MCF 10A (cell line): ENCODE results near the gene RP2. TPM values are rescaled to one million over a fixed set of nuclear protein-coding genes. Genes with fewer than 3 reads are reported as not detected.

Source experiments
- BruUV-seq: library from RNA; stranded (reverse); fragments of 400-500 nt; replicated peaks from 2 replicates; lab custom pipeline; 2021; lab: Mats Ljungman, UMichigan
- CTCF ChIA-PET: fragments of 300-600 bp; sonication (Branson Sonifier 250); formaldehyde crosslinking; extraction: SDS; loops from one replicate; lab custom pipeline; 2021; ENCODE audit warnings: antibody characterized with exemption, inconsistent platforms; lab: Yijun Ruan, JAX
- POLR2A ChIA-PET: fragments of 300-600, 350-650 bp; sonication (Branson Sonifier 250); formaldehyde crosslinking; extraction: SDS; loops from one replicate; lab custom pipeline; 2020; ENCODE audit warnings: antibody characterized with exemption, inconsistent platforms; lab: Yijun Ruan, JAX
- DNase-seq: peaks from one replicate; pipeline ENCODE4 v3.0.0-alpha.2; 2018; ENCODE audit not compliant: unreplicated experiment
- H3K27ac Mint-ChIP-seq: one replicate; pipeline ENCODE4 v1.8.0; 2022; ENCODE audit warnings: mild to moderate bottlenecking, low read depth, mixed read lengths; ENCODE audit not compliant: unreplicated experiment
- H3K27me3 Mint-ChIP-seq: one replicate; pipeline ENCODE4 v1.8.0; 2022; ENCODE audit warnings: mixed read lengths; ENCODE audit not compliant: insufficient read depth, unreplicated experiment
- H3K36me3 Mint-ChIP-seq: one replicate; pipeline ENCODE4 v1.8.0; 2022; ENCODE audit warnings: mild to moderate bottlenecking, moderate library complexity, mixed read lengths; ENCODE audit not compliant: insufficient read depth, unreplicated experiment
- H3K4me1 Mint-ChIP-seq: one replicate; pipeline ENCODE4 v1.8.0; 2022; ENCODE audit warnings: mixed read lengths; ENCODE audit not compliant: insufficient read depth, unreplicated experiment
- H3K4me3 Mint-ChIP-seq: one replicate; pipeline ENCODE4 v1.8.0; 2022; ENCODE audit warnings: mild to moderate bottlenecking, moderate library complexity, mixed read lengths; ENCODE audit not compliant: unreplicated experiment
- H3K9me3 Mint-ChIP-seq: one replicate; pipeline ENCODE4 v1.8.0; 2022; ENCODE audit warnings: mixed read lengths; ENCODE audit not compliant: unreplicated experiment
- intact Hi-C: fragments of 100-400 bp; cut with micrococcal nuclease; formaldehyde crosslinking; loops from 2 replicates; pipeline ENCODE4 v1.14.1; 2022
- total RNA-seq: library from RNA; stranded (reverse); gene quantifications from 2 replicates; pipeline ENCODE4 v1.2.3, GENCODE V29; 2022
- TF ChIP-seq, protein P1 (sequence below): fragments of 200-600 bp; IDR thresholded peaks from one replicate; pipeline ENCODE4 v1.8.0; 2022; ENCODE audit warnings: antibody characterized with exemption, mild to moderate bottlenecking; ENCODE audit not compliant: unreplicated experiment

The RP2 gene
- total RNA-seq, 1 experiment from 2014 or later, result 5.4 TPM

DNA sequence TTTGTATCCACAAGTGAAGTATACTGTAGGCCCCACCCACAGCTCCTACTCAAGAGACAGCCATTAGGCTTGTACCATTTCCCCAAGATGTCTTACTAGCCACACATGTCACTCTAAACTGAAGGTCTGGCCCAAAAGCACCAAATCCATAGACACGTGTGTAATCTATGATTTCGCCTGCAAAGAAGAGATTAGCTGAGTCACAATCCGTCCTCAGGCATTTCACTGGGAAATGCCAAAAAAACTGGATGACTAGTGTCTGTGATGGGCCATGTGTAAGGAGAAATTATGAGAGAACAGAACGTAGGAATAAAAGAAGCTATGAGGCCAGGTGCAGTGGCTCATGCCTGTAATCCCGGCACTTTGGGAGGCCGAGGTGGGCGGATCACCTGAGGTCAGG lies 21.9 kb upstream of the RP2 start:
- no peak overlapping the region for H3K27ac Mint-ChIP-seq
- no peaks in the 10 kb centered on the region for H3K4me1 Mint-ChIP-seq
- H3K4me3 Mint-ChIP-seq, result no peak overlapping the region
- CTCF ChIA-PET, result interaction anchor here (1.0 to 1.1 kb wide), 2 partner anchors 215 to 298 kb away, joined by 4 to 5 read pairs; no protein-coding TSS in a partner anchor
- H3K36me3 Mint-ChIP-seq, result no peaks in the 10 kb centered on the region
- no TSS peak for BruUV-seq
- POLR2A ChIA-PET, result no interaction called here
- TF ChIP-seq, protein P1, sequence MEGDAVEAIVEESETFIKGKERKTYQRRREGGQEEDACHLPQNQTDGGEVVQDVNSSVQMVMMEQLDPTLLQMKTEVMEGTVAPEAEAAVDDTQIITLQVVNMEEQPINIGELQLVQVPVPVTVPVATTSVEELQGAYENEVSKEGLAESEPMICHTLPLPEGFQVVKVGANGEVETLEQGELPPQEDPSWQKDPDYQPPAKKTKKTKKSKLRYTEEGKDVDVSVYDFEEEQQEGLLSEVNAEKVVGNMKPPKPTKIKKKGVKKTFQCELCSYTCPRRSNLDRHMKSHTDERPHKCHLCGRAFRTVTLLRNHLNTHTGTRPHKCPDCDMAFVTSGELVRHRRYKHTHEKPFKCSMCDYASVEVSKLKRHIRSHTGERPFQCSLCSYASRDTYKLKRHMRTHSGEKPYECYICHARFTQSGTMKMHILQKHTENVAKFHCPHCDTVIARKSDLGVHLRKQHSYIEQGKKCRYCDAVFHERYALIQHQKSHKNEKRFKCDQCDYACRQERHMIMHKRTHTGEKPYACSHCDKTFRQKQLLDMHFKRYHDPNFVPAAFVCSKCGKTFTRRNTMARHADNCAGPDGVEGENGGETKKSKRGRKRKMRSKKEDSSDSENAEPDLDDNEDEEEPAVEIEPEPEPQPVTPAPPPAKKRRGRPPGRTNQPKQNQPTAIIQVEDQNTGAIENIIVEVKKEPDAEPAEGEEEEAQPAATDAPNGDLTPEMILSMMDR, result no peak
- intact Hi-C loops, result no loop called here
- no peak for DNase-seq
- H3K9me3 Mint-ChIP-seq, result no peaks in the 10 kb centered on the region
- peaks cover 72% of the 10 kb centered on the region for H3K27me3 Mint-ChIP-seq

- intact Hi-C loops, result no loop called here
- Mint-ChIP-seq H3K9me3 (peaks cover 10% of the 10 kb centered on the region), H3K27ac (no peak overlapping the region), H3K36me3 (no peaks in the 10 kb centered on the region), H3K4me3 (no peak overlapping the region), H3K27me3 (peaks cover 73% of the 10 kb centered on the region), H3K4me1 (no peaks in the 10 kb centered on the region)
- TF ChIP-seq, protein P1, result no peak
- ChIA-PET POLR2A (interaction anchor here (0.7 kb wide), 1 partner anchor 34 kb away, joined by 3 read pairs; no protein-coding TSS in a partner anchor), CTCF (no interaction called here)
- no peak for DNase-seq
- BruUV-seq, result no TSS peak
These were observed 17.7 kb upstream of the RP2 start for GRCh38 chrX:46819136-46819535.

- no peak overlapping the region for H3K4me3 Mint-ChIP-seq
- H3K27ac Mint-ChIP-seq, result no peak overlapping the region
- peaks cover 64% of the 10 kb centered on the region for H3K27me3 Mint-ChIP-seq
- H3K36me3 Mint-ChIP-seq, result no peaks in the 10 kb centered on the region
- BruUV-seq, result no TSS peak
- intact Hi-C loops, result no loop called here
- H3K4me1 Mint-ChIP-seq, result no peaks in the 10 kb centered on the region
- POLR2A ChIA-PET, result no interaction called here
- peaks cover 10% of the 10 kb centered on the region for H3K9me3 Mint-ChIP-seq
- no peak for DNase-seq
- TF ChIP-seq, protein P1, result no peak
- CTCF ChIA-PET, result interaction anchor here (0.6 kb wide), 1 partner anchor 197 kb away, joined by 3 read pairs; no protein-coding TSS in a partner anchor
These were observed 16.3 kb upstream of the RP2 start for GRCh38 chrX:46820391-46821100.

DNA sequence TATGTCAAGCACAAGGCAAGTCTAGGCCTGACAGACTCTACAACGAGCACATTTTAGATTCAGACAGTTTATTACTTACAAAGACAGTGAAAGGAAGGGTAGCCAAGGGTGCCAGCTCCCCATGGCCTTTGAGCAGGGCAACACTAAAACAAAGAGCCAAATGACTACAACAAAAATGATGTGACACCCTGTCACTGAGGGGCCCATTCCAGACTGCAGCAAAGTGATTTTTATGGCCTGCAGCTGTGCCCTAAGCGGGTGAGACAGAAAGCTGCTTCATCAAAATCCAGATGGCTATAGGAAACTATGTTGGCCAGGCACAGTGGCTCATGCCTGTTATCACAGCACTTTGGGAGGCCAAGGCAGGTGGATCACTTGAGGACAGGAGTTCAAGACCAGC lies 13.4 kb upstream of the RP2 start:
- no peaks in the 10 kb centered on the region for H3K36me3 Mint-ChIP-seq
- H3K27ac Mint-ChIP-seq, result no peak overlapping the region
- BruUV-seq, result no TSS peak
- H3K9me3 Mint-ChIP-seq, result peaks cover 10% of the 10 kb centered on the region
- intact Hi-C loops, result no loop called here
- TF ChIP-seq, protein P1, result no peak
- H3K4me3 Mint-ChIP-seq, result no peak overlapping the region
- ChIA-PET CTCF (interaction anchor here (1.4 kb wide), 1 partner anchor 20 kb away, joined by 3 read pairs; no protein-coding TSS in a partner anchor), POLR2A (interaction anchor here (0.5 to 1.4 kb wide), 2 partner anchors 14 to 76 kb away, joined by 3 to 9 read pairs; partner anchors contain the start of gene RP2)
- no peaks in the 10 kb centered on the region for H3K4me1 Mint-ChIP-seq
- DNase-seq, result no peak
- peaks cover 61% of the 10 kb centered on the region for H3K27me3 Mint-ChIP-seq
